Measurements from ENCODE around the gene GLRA3.
"Not testable (repeated sequence)": the region's sequence is repeated elsewhere in the genome, so short reads cannot be mapped to it uniquely, and the experiment has no call there.

The GLRA3 gene

GRCh38 chr4:174828845-174829701, at the start of gene GLRA3:
Gene GLRA3, minus strand, starts transcription at chr4:174829247. Its CDS starts 436 bp downstream, at chr4:174828811.
- no peak for DNase-seq

GRCh38 chr4:174874898-174875297, 45.9 kb upstream of the GLRA3 start:
- DNase-seq: no peak

GRCh38 chr4:174873931-174874330, 44.9 kb upstream of the GLRA3 start:
- DNase-seq: no peak

- DNase-seq: not testable (repeated sequence)
Measured at GRCh38 chr4:174873146-174873545, 44.1 kb upstream of the GLRA3 start.

GRCh38 chr4:174871407-174871806, 42.4 kb upstream of the GLRA3 start:
- DNase-seq: no peak

GRCh38 chr4:174870311-174870710, 41.3 kb upstream of the GLRA3 start:
- DNase-seq: no peak

- no peak for DNase-seq
Measured at GRCh38 chr4:174869339-174869738, 40.3 kb upstream of the GLRA3 start.

GRCh38 chr4:174867903-174868302, 38.9 kb upstream of the GLRA3 start:
- no peak for DNase-seq

GRCh38 chr4:174865418-174865985, 36.5 kb upstream of the GLRA3 start:
- DNase-seq: no peak

GRCh38 chr4:174864031-174864430, 35.0 kb upstream of the GLRA3 start:
- no peak for DNase-seq

- no peak for DNase-seq
Measured at GRCh38 chr4:174860588-174860987, 31.5 kb upstream of the GLRA3 start.

- DNase-seq: no peak
Measured at GRCh38 chr4:174859904-174860303, 30.9 kb upstream of the GLRA3 start.

GRCh38 chr4:174856926-174857800, 28.1 kb upstream of the GLRA3 start:
- no peak for DNase-seq

GRCh38 chr4:174855050-174855449, 26.0 kb upstream of the GLRA3 start:
- no peak for DNase-seq

GRCh38 chr4:174853629-174854028, 24.6 kb upstream of the GLRA3 start:
- DNase-seq: no peak

- no peak for DNase-seq
Measured at GRCh38 chr4:174848596-174848995, 19.5 kb upstream of the GLRA3 start.

GRCh38 chr4:174847801-174848427, 18.9 kb upstream of the GLRA3 start:
- no peak for DNase-seq

- DNase-seq: no peak
Measured at GRCh38 chr4:174835536-174835935, 6.5 kb upstream of the GLRA3 start.

- no peak for DNase-seq
Measured at GRCh38 chr4:174834477-174834876, 5.4 kb upstream of the GLRA3 start.

GRCh38 chr4:174826660-174827059, 2.4 kb downstream of the GLRA3 start:
- no peak for DNase-seq

GRCh38 chr4:174815282-174815681, 13.8 kb downstream of the GLRA3 start:
- DNase-seq: no peak

- no peak for DNase-seq
Measured at GRCh38 chr4:174813292-174813691, 15.8 kb downstream of the GLRA3 start.

- DNase-seq: no peak
Measured at GRCh38 chr4:174810834-174811233, 18.2 kb downstream of the GLRA3 start.
